ENCODE measurements around the gene KRT15. TPM values are rescaled to one million over a fixed set of nuclear protein-coding genes. Genes with fewer than 3 reads are reported as not detected.
A peak's percentile ranks its signal among the peaks of the same experiment; 100 is the strongest.
"Not testable (repeated sequence)": the region's sequence is repeated elsewhere in the genome, so short reads cannot be mapped to it uniquely, and the experiment has no call there.

Gene KRT15
- total RNA-seq, 4 donors from 2014 or later, result 12.3 to 44.5 (median 28.8) TPM

- Histone ChIP-seq H3K36me3 (no peaks in the 10 kb centered on the region), H3K27me3 (no peaks in the 10 kb centered on the region), H3K4me3 (no peak overlapping the region), H3K9me3 (peaks cover 0 to 3% (median 0%) of the 10 kb centered on the region in 4 donors), H3K27ac (peak overlapping the region in 3 of 4 donors; percentile 84 to 95 (median 95)), H3K4me1 (peaks cover 0 to 36% (median 1%) of the 10 kb centered on the region in 4 donors)
- no peak for DNase-seq
- TF ChIP-seq POLR2A (IDR thresholded peaks at IDR 0.05), result no peak
- no peak for TF ChIP-seq CTCF (IDR thresholded peaks at IDR 0.05)
Measured at GRCh38 chr17:41547378-41547841, 28.7 kb upstream of the KRT15 start.

GRCh38 chr17:41546819-41547218 lies 28.1 kb upstream of the KRT15 start:
- H3K27ac ChIP-seq, result peak overlapping the region in 2 of 4 donors; percentile 84 to 95
- TF ChIP-seq POLR2A (IDR thresholded peaks at IDR 0.05) (no peak), CTCF (IDR thresholded peaks at IDR 0.05) (no peak)
- peaks cover 0 to 3% (median 0%) of the 10 kb centered on the region in 4 donors for H3K9me3 ChIP-seq
- no peak overlapping the region for H3K4me3 ChIP-seq
- no peaks in the 10 kb centered on the region for H3K27me3 ChIP-seq
- DNase-seq, result no peak
- peaks cover 0 to 36% (median 1%) of the 10 kb centered on the region in 4 donors for H3K4me1 ChIP-seq
- no peaks in the 10 kb centered on the region for H3K36me3 ChIP-seq

- peaks cover 0 to 36% (median 1%) of the 10 kb centered on the region in 4 donors for H3K4me1 ChIP-seq
Measured at GRCh38 chr17:41545829-41546410, 27.2 kb upstream of the KRT15 start.

GRCh38 chr17:41544935-41545334 lies 26.2 kb upstream of the KRT15 start:
- TF ChIP-seq CTCF (IDR thresholded peaks at IDR 0.05) (no peak), POLR2A (IDR thresholded peaks at IDR 0.05) (no peak)
- Histone ChIP-seq H3K27ac (peak overlapping the region in 3 of 4 donors; percentile 38 to 84 (median 78)), H3K36me3 (no peaks in the 10 kb centered on the region), H3K27me3 (no peaks in the 10 kb centered on the region), H3K4me3 (no peak overlapping the region), H3K4me1 (peaks cover 0 to 36% (median 3%) of the 10 kb centered on the region in 4 donors), H3K9me3 (peaks cover 0 to 3% (median 0%) of the 10 kb centered on the region in 4 donors)
- DNase-seq, result no peak

More at GRCh38 chr17:41545829-41546410, 27.2 kb upstream of the KRT15 start:
- Histone ChIP-seq H3K4me3 (no peak overlapping the region), H3K27ac (no peak overlapping the region), H3K36me3 (no peaks in the 10 kb centered on the region), H3K27me3 (no peaks in the 10 kb centered on the region), H3K9me3 (peaks cover 0 to 3% (median 0%) of the 10 kb centered on the region in 4 donors)
- no peak for DNase-seq
- no peak for TF ChIP-seq POLR2A (IDR thresholded peaks at IDR 0.05)
- no peak for TF ChIP-seq CTCF (IDR thresholded peaks at IDR 0.05)

GRCh38 chr17:41544491-41544892 lies 25.8 kb upstream of the KRT15 start:
- Histone ChIP-seq H3K9me3 (peaks cover 0 to 3% (median 0%) of the 10 kb centered on the region in 4 donors), H3K4me1 (peaks cover 0 to 36% (median 3%) of the 10 kb centered on the region in 4 donors), H3K27ac (peak overlapping the region in 3 of 4 donors; percentile 42 to 84 (median 78)), H3K36me3 (no peaks in the 10 kb centered on the region), H3K4me3 (peak overlapping the region in 1 of 4 donors; percentile 21), H3K27me3 (no peaks in the 10 kb centered on the region)
- DNase-seq, result peak in 2 of 3 donors; percentile 72 to 84
- TF ChIP-seq POLR2A (IDR thresholded peaks at IDR 0.05) (peak in 1 of 2 donors; percentile 79), CTCF (IDR thresholded peaks at IDR 0.05) (no peak)

GRCh38 chr17:41542786-41543185 lies 24.1 kb upstream of the KRT15 start:
- H3K9me3 ChIP-seq, H3K36me3 ChIP-seq, H3K27me3 ChIP-seq, DNase-seq: not testable (repeated sequence)
- peak overlapping the region in 3 of 4 donors; percentile 32 to 86 (median 77) for H3K27ac ChIP-seq
- H3K4me1 ChIP-seq, result peaks cover 0 to 22% (median 3%) of the 10 kb centered on the region in 4 donors
- H3K4me3 ChIP-seq, result peak overlapping the region in 2 of 4 donors; percentile 3 to 12
